Neural crest cell (in vitro differentiated cells): ENCODE measurements around the gene RPS14. TPM values are rescaled to one million over a fixed set of nuclear protein-coding genes. Genes with fewer than 3 reads are reported as not detected.
"Not testable (repeated sequence)": the region's sequence is repeated elsewhere in the genome, so short reads cannot be mapped to it uniquely, and the experiment has no call there.

Experiments used
- DNase-seq: peaks from one replicate; pipeline ENCODE4 v3.0.0; 2021; ENCODE audit warnings: low read depth, mixed read lengths, low spot score
- H3K27ac Mint-ChIP-seq: one replicate; pipeline ENCODE4 v1.8.0; 2021; ENCODE audit warnings: mild to moderate bottlenecking, mixed read lengths; ENCODE audit not compliant: unreplicated experiment
- H3K27me3 Mint-ChIP-seq: 2 replicates; pipeline ENCODE4 v1.8.0; 2021; ENCODE audit warnings: low read depth, mild to moderate bottlenecking, mixed read lengths
- H3K36me3 Mint-ChIP-seq: 2 replicates; pipeline ENCODE4 v1.8.0; 2021; ENCODE audit warnings: low read depth, mild to moderate bottlenecking, mixed read lengths
- H3K4me1 Mint-ChIP-seq: 2 replicates; pipeline ENCODE4 v1.8.0; 2021; ENCODE audit warnings: mixed read lengths
- H3K4me3 Mint-ChIP-seq: one replicate; pipeline ENCODE4 v1.8.0; 2021; ENCODE audit warnings: mild to moderate bottlenecking, mixed read lengths
- H3K9me3 Mint-ChIP-seq: 2 replicates; pipeline ENCODE4 v1.8.0; 2021; ENCODE audit warnings: mixed read lengths
- total RNA-seq: library from RNA; stranded (reverse); gene quantifications from 2 replicates; pipeline ENCODE4 v1.2.1, GENCODE V29; 2021
- TF ChIP-seq, protein P1 (sequence below): fragments of 200-600 bp; sonication (generic); conservative IDR thresholded peaks from 2 replicates; pipeline ENCODE4 v1.5.0; 2021; ENCODE audit warnings: antibody characterized with exemption, mild to moderate bottlenecking

Gene RPS14
- total RNA-seq, 1 donor from 2014 or later = 2,170 TPM

DNA sequence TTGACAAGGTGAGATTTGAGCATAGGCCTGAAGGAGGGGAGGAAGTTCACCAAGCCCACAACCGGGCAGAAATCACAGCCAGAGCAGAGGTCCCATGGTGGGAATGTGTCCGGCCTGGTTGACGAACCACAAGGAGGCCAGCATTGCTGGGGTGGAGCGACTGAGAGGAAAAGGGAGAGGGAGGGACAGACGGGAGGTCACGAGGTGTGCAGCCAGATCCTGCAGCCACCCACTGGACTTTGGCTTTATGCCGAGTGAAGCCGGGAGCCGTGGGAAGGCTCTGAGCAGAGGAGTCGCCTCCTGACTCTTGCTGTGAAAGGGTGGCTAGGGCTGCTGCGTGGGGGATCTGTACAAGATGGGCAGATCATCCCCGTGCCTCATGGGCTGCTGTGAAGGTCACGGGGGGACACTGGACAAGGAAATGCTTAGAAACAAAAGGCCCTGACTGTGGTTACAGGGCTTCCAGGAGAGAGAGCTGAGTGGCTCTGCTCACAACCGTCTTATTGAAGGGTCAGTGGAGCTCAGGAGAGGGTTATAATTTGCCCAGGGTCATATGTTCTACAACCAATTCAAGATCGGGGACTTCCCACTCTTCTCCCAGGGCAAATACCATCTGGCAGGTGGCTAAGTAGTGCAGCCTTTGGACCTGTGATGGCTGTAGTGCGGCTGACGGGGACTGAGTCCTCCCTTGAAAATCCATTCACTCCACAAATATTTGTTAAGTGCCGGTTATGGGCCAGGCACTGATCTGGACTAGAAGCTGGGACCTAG lies 21.2 kb downstream of the RPS14 start:
- Mint-ChIP-seq H3K9me3 (no peaks in the 10 kb centered on the region), H3K4me1 (peaks cover 13% of the 10 kb centered on the region), H3K27me3 (no peaks in the 10 kb centered on the region), H3K36me3 (no peaks in the 10 kb centered on the region), H3K27ac (no peak overlapping the region), H3K4me3 (no peak overlapping the region)
- no peak for DNase-seq
- TF ChIP-seq, protein P1, sequence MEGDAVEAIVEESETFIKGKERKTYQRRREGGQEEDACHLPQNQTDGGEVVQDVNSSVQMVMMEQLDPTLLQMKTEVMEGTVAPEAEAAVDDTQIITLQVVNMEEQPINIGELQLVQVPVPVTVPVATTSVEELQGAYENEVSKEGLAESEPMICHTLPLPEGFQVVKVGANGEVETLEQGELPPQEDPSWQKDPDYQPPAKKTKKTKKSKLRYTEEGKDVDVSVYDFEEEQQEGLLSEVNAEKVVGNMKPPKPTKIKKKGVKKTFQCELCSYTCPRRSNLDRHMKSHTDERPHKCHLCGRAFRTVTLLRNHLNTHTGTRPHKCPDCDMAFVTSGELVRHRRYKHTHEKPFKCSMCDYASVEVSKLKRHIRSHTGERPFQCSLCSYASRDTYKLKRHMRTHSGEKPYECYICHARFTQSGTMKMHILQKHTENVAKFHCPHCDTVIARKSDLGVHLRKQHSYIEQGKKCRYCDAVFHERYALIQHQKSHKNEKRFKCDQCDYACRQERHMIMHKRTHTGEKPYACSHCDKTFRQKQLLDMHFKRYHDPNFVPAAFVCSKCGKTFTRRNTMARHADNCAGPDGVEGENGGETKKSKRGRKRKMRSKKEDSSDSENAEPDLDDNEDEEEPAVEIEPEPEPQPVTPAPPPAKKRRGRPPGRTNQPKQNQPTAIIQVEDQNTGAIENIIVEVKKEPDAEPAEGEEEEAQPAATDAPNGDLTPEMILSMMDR = no peak

GRCh38 chr5:150426165-150426564 lies 23.4 kb downstream of the RPS14 start:
- H3K9me3 Mint-ChIP-seq, H3K4me3 Mint-ChIP-seq, H3K27ac Mint-ChIP-seq, H3K27me3 Mint-ChIP-seq, DNase-seq, H3K36me3 Mint-ChIP-seq: not testable (repeated sequence)
- H3K4me1 Mint-ChIP-seq = peaks cover 13% of the 10 kb centered on the region

DNA sequence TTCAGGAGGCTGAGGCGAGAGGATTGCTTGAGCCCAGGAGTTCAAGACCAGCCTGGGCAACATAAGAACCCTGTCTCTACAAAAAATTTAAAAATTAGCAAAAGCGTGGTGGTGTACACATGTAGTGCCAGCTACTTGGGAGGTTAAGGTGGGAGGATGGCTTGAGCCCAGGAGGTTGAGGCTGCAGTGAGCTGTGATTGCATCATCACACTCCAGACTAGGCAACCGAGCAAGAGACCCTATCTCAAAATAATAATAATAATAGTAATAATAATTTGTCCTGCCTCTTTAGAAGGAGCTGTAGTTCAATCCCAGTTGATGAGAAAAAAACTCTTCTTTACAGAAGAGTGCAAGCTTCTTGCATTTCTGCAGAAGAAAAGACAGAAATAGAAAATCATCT lies 26.8 kb downstream of the RPS14 start:
- DNase-seq = no peak
- Mint-ChIP-seq H3K36me3 (no peaks in the 10 kb centered on the region), H3K4me1 (peaks cover 16% of the 10 kb centered on the region), H3K27ac (no peak overlapping the region), H3K9me3 (no peaks in the 10 kb centered on the region), H3K27me3 (no peaks in the 10 kb centered on the region), H3K4me3 (no peak overlapping the region)
- TF ChIP-seq, protein P1 = no peak

- H3K9me3 Mint-ChIP-seq = no peaks in the 10 kb centered on the region
- H3K27me3 Mint-ChIP-seq = no peaks in the 10 kb centered on the region
- DNase-seq = no peak
- no peak overlapping the region for H3K4me3 Mint-ChIP-seq
- H3K27ac Mint-ChIP-seq = no peak overlapping the region
- TF ChIP-seq, protein P1 = no peak
- H3K4me1 Mint-ChIP-seq = peaks cover 14% of the 10 kb centered on the region
- H3K36me3 Mint-ChIP-seq = no peaks in the 10 kb centered on the region
Measured at GRCh38 chr5:150422075-150422474, 27.5 kb downstream of the RPS14 start.

DNA sequence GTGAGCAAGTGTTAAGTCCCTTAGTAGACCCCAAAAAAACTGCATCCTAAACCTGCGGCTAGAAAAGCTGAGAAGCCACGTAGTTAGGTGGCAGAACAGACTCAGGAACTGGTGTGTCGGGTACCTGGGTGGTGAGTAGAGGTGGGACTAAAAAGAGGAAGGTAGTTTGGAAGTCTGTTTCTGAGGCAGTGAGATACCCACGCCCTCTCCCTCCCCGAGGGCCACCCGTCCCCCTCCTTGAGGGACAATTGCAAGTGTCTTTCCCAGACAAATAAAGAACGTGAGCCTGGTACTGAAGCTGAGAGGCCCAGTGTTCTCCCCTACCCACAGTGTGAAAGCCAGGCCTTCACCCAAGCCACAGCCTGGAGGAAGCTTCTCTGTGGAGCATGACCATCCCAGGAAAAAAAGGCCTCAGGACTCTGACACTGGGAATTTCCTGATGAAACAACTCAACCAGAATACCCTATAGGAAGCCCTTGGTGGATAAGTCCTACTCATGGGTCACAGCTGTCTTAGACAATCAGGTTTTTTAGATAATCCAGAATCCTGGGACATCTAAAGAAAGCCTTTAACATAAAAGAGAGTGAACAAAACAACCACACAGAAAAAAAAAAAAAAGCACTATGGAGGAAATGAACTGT lies 29.8 kb downstream of the RPS14 start:
- Mint-ChIP-seq H3K27me3 (no peaks in the 10 kb centered on the region), H3K27ac (no peak overlapping the region), H3K9me3 (no peaks in the 10 kb centered on the region), H3K4me3 (no peak overlapping the region), H3K36me3 (no peaks in the 10 kb centered on the region), H3K4me1 (peaks cover 14% of the 10 kb centered on the region)
- TF ChIP-seq, protein P1 = no peak
- no peak for DNase-seq

GRCh38 chr5:150413902-150414790 lies 35.4 kb downstream of the RPS14 start:
- not testable (repeated sequence) for H3K4me3 Mint-ChIP-seq, H3K27me3 Mint-ChIP-seq, H3K9me3 Mint-ChIP-seq, H3K36me3 Mint-ChIP-seq, H3K27ac Mint-ChIP-seq, DNase-seq
- H3K4me1 Mint-ChIP-seq = peaks cover 30% of the 10 kb centered on the region
